ENCODE results near the gene IRF2BPL. TPM values are rescaled to one million over a fixed set of nuclear protein-coding genes. Genes with fewer than 3 reads are reported as not detected.

IRF2BPL gene
- total and polyA plus RNA-seq, 2 of the 4 experiments (the other 2 are of a cell fraction) = 6.3 to 14.5 TPM

GRCh38 chr14:77006132-77006531 is 22.4 kb downstream of the IRF2BPL start:
- WGBS, 2 experiments (ENCODE audit: extremely low coverage in 2 of 2, insufficient read length in 1 of 2) = no CpG with 5 or more reads among the region's 9 CpGs
- no peak overlapping the region for H4K8ac ChIP-seq (ENCODE audit: low read depth in 2 of 2, low read length in 2 of 2)
- H4K91ac ChIP-seq (ENCODE audit: insufficient read depth, low read depth, low read length) = no peak overlapping the region
- H3K18ac ChIP-seq (ENCODE audit: low read depth, low read length) = no peak overlapping the region
- no TSS peak for BruUV-seq (replicated peaks)
- H2BK120ac ChIP-seq (ENCODE audit: low read depth, low read length) = no peak overlapping the region
- DNase-seq = no peak
- H4K5ac ChIP-seq (ENCODE audit: low read depth, low read length) = no peak overlapping the region
- ChIA-PET CTCF (interaction anchor here (1.2 kb wide), 1 partner anchor 11 kb away, joined by 3 read pairs; no protein-coding TSS in a partner anchor), POLR2A (ENCODE audit: unreplicated experiment) (no interaction called here)
- H3K56ac ChIP-seq (ENCODE audit: extremely low read depth, insufficient read depth, low read length) = no peak overlapping the region
- no peak overlapping the region for H2BK20ac ChIP-seq (ENCODE audit: low read depth, low read length)
- H3K9me1 ChIP-seq (ENCODE audit: insufficient read depth, low read length) = peaks cover 6% of the 10 kb centered on the region
- no peak overlapping the region for H3K27ac ChIP-seq (ENCODE audit: insufficient read depth, low read length)
- H2AK9ac ChIP-seq (replicated peaks; ENCODE audit: low read depth, low read length, poor library complexity) = no peak overlapping the region
- peaks cover 3% of the 10 kb centered on the region; the same call in 1 of the 2 replicates for H3K27me3 ChIP-seq (ENCODE audit: control insufficient read depth, insufficient read depth, low read length)
- no peak for ATAC-seq (ENCODE audit: low read depth)
- H3K9me3 ChIP-seq (ENCODE audit: control insufficient read depth, insufficient read depth, low read length) = no peaks in the 10 kb centered on the region
- no peak overlapping the region for H3K4me2 ChIP-seq (ENCODE audit: low read depth, low read length)
- dilution Hi-C loops (cut with HindIII; ENCODE audit: low sequenced_read_pairs, unreplicated experiment) (no loop called here), intact Hi-C loops (cut with micrococcal nuclease) (no loop called here), in situ Hi-C loops (cut with MboI; ENCODE audit: low sequenced_read_pairs) (no loop called here)
- no peak overlapping the region for H2BK15ac ChIP-seq (ENCODE audit: low read depth, low read length)
- H3K4ac ChIP-seq (ENCODE audit: low read depth, low read length) = no peak overlapping the region
- H2AFZ ChIP-seq (replicated peaks; ENCODE audit: low read length, poor library complexity) = no peak overlapping the region
- H3K36me3 ChIP-seq (ENCODE audit: control insufficient read depth, insufficient read depth, low read length) = no peaks in the 10 kb centered on the region
- H3K23ac ChIP-seq (ENCODE audit: low read depth, low read length) = no peak overlapping the region
- H3K9ac ChIP-seq (ENCODE audit: low read depth, low read length) = no peak overlapping the region
- TF ChIP-seq SMC3 (IDR thresholded peaks at IDR 0.05; ENCODE audit: low read depth, low read length) (no peak), BHLHE40 (IDR thresholded peaks at IDR 0.05; ENCODE audit: low read depth, low read length) (no peak), MAFK (IDR thresholded peaks at IDR 0.05; ENCODE audit: low read depth, low read length) (no peak), FOS (IDR thresholded peaks at IDR 0.05; ENCODE audit: low read depth, low read length) (no peak), RCOR1 (IDR thresholded peaks at IDR 0.05; ENCODE audit: insufficient replicate concordance, low read length) (no peak), RFX5 (IDR thresholded peaks at IDR 0.05; ENCODE audit: low read depth, low read length) (no peak), CHD1 (IDR thresholded peaks at IDR 0.05; ENCODE audit: low read depth, low read length) (no peak), CEBPB (IDR thresholded peaks at IDR 0.05; ENCODE audit: low read depth, low read length) (no peak), NFE2L2 (IDR thresholded peaks at IDR 0.05; ENCODE audit: low read depth, low read length) (no peak), MAZ (IDR thresholded peaks at IDR 0.05; ENCODE audit: borderline replicate concordance, low read depth, low read length) (no peak), POLR2A (IDR thresholded peaks at IDR 0.05; ENCODE audit: low read depth, low read length) (no peak)
- TF ChIP-seq, protein P1, sequence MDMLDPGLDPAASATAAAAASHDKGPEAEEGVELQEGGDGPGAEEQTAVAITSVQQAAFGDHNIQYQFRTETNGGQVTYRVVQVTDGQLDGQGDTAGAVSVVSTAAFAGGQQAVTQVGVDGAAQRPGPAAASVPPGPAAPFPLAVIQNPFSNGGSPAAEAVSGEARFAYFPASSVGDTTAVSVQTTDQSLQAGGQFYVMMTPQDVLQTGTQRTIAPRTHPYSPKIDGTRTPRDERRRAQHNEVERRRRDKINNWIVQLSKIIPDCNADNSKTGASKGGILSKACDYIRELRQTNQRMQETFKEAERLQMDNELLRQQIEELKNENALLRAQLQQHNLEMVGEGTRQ (IDR thresholded peaks at IDR 0.05; ENCODE audit: low read depth, low read length) = no peak
- 0 out of 2 replicates have a peak overlapping the region, but pooled peaks have one; percentile 35 for H2AK5ac ChIP-seq (ENCODE audit: low read depth, low read length)
- peaks cover 10% of the 10 kb centered on the region for H3K4me1 ChIP-seq (ENCODE audit: control insufficient read depth, insufficient read depth, low read length)
- H3K14ac ChIP-seq (replicated peaks; ENCODE audit: low read depth, low read length) = no peak overlapping the region
- no peak overlapping the region for H3K4me3 ChIP-seq (ENCODE audit: insufficient read depth, low read depth, low read length)
- no peaks in the 10 kb centered on the region for H3K79me1 ChIP-seq (ENCODE audit: low read depth in 1 of 2, low read length in 2 of 2)
- no peak overlapping the region for H2BK5ac ChIP-seq (ENCODE audit: low read depth, low read length, poor library complexity, severe bottlenecking)
- H4K20me1 ChIP-seq (ENCODE audit: insufficient read depth, low read length) = no peaks in the 10 kb centered on the region

Measured in IMR-90 (cell line).